Measurements from ENCODE around the gene KCNMA1. TPM values are rescaled to one million over a fixed set of nuclear protein-coding genes. Genes with fewer than 3 reads are reported as not detected.

Gene KCNMA1
- polyA plus RNA-seq, 1 donor from 2014 or later = 60.8 TPM

DNA sequence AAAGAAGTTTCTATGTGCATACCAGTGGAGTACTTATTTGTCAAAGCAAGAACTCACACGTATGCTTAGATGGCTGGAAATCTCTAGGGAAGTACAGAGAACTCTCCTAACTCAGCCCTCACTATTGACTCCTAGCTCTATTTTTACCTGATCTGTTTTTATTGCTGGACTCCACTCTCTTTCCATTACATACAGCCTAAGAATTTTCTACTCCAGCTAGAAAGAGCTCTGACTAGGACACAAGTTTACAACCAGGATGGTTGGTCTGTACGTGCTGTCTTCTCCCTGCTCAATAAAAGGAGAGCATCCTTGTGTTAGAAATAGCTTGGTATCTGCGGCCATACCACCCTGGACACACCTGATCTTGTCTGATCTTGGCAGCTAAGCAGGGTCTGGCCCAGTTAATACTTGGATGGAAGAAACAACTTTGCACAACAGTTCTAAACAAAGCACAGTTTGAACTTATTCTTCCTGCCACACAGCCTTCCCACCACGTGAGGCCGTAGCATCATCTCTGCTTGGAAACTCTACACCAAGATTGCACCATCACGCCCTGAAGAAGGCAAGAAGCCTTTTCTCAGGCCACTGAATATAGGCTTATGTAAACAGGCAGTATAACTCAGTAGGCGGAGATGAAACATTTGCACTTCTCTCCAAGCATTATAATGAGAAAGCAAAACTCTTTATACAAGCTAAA, 50.7 kb downstream of the KCNMA1 start:
- H3K4me2 ChIP-seq (ENCODE audit: low read length) = no peak overlapping the region
- no peaks in the 10 kb centered on the region for H3K9me3 ChIP-seq (ENCODE audit: low read length)
- no peaks in the 10 kb centered on the region for H3K36me3 ChIP-seq (ENCODE audit: insufficient read depth, low read length)
- no peaks in the 10 kb centered on the region for H3F3A ChIP-seq (ENCODE audit: insufficient read depth, low read length, poor library complexity, severe bottlenecking)
- TF ChIP-seq SMC3 (conservative IDR thresholded peaks at IDR 0.05; ENCODE audit: poor library complexity) = no peak
- TF ChIP-seq POLR2AphosphoS5 (IDR thresholded peaks at IDR 0.05) = no peak
- TF ChIP-seq RAD21 (conservative IDR thresholded peaks at IDR 0.05) = no peak
- no peak for TF ChIP-seq MXI1 (conservative IDR thresholded peaks at IDR 0.05; ENCODE audit: poor library complexity, severe bottlenecking)
- TF ChIP-seq EZH2 (IDR thresholded peaks at IDR 0.05; ENCODE audit: borderline replicate concordance, insufficient read depth, low read length, poor library complexity, severe bottlenecking) = no peak
- no peak for TF ChIP-seq TAF1 (IDR thresholded peaks at IDR 0.05; ENCODE audit: low read depth)
- no peak overlapping the region for H3K4me3 ChIP-seq (ENCODE audit: low read length)
- no peaks in the 10 kb centered on the region for H4K20me1 ChIP-seq (ENCODE audit: insufficient read depth)
- no peak overlapping the region for H2AFZ ChIP-seq (ENCODE audit: low read depth, low read length)
- no peak overlapping the region for H3K27ac ChIP-seq (ENCODE audit: low read length)
- H3K79me2 ChIP-seq (replicated peaks; ENCODE audit: insufficient read depth, low read length) = no peaks in the 10 kb centered on the region
- no peaks in the 10 kb centered on the region for H3K27me3 ChIP-seq (ENCODE audit: insufficient read depth, low read depth, low read length)
- no peak overlapping the region for H3K9ac ChIP-seq (ENCODE audit: low read length)
- no peaks in the 10 kb centered on the region for H3K9me2 ChIP-seq (ENCODE audit: insufficient read depth, low read length)

DNA sequence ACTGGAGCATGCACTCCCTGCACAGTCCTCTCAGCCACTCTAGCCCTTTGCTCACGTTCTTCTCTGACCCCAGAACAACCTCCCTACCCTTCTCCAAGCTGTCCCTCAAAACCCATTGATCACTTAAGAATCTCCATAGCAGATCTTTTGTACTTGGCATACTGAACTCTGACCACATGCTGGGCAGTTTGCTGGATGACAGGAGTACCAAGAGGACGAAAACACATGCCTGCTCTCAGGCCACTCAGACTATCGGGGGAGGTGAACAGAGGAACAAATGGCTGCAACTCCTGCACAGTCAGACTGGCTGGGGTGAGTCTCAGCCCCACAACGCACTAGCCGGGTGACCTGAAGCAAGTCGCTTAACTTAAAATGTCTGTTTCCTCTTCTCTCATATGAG, 52.7 kb downstream of the KCNMA1 start:
- Histone ChIP-seq H3K9me3 (ENCODE audit: low read length) (no peaks in the 10 kb centered on the region), H3K27me3 (ENCODE audit: insufficient read depth, low read depth, low read length) (no peaks in the 10 kb centered on the region), H3K79me2 (replicated peaks; ENCODE audit: insufficient read depth, low read length) (no peaks in the 10 kb centered on the region), H3K4me2 (ENCODE audit: low read length) (no peak overlapping the region), H3F3A (ENCODE audit: insufficient read depth, low read length, poor library complexity, severe bottlenecking) (no peaks in the 10 kb centered on the region), H3K9ac (ENCODE audit: low read length) (no peak overlapping the region), H3K9me2 (ENCODE audit: insufficient read depth, low read length) (no peaks in the 10 kb centered on the region), H4K20me1 (ENCODE audit: insufficient read depth) (no peaks in the 10 kb centered on the region), H3K36me3 (ENCODE audit: insufficient read depth, low read length) (no peaks in the 10 kb centered on the region), H2AFZ (ENCODE audit: low read depth, low read length) (no peak overlapping the region), H3K27ac (ENCODE audit: low read length) (no peak overlapping the region), H3K4me3 (ENCODE audit: low read length) (no peak overlapping the region)
- TF ChIP-seq RAD21 (conservative IDR thresholded peaks at IDR 0.05) = no peak
- TF ChIP-seq EP300 (conservative IDR thresholded peaks at IDR 0.05; ENCODE audit: poor library complexity, severe bottlenecking) = no peak
- TF ChIP-seq EZH2 (IDR thresholded peaks at IDR 0.05; ENCODE audit: borderline replicate concordance, insufficient read depth, low read length, poor library complexity, severe bottlenecking) = no peak
- no peak for TF ChIP-seq SMC3 (conservative IDR thresholded peaks at IDR 0.05; ENCODE audit: poor library complexity)
- TF ChIP-seq MXI1 (conservative IDR thresholded peaks at IDR 0.05; ENCODE audit: poor library complexity, severe bottlenecking) = no peak
- TF ChIP-seq POLR2AphosphoS5 (IDR thresholded peaks at IDR 0.05) = no peak
- TF ChIP-seq, protein P1, sequence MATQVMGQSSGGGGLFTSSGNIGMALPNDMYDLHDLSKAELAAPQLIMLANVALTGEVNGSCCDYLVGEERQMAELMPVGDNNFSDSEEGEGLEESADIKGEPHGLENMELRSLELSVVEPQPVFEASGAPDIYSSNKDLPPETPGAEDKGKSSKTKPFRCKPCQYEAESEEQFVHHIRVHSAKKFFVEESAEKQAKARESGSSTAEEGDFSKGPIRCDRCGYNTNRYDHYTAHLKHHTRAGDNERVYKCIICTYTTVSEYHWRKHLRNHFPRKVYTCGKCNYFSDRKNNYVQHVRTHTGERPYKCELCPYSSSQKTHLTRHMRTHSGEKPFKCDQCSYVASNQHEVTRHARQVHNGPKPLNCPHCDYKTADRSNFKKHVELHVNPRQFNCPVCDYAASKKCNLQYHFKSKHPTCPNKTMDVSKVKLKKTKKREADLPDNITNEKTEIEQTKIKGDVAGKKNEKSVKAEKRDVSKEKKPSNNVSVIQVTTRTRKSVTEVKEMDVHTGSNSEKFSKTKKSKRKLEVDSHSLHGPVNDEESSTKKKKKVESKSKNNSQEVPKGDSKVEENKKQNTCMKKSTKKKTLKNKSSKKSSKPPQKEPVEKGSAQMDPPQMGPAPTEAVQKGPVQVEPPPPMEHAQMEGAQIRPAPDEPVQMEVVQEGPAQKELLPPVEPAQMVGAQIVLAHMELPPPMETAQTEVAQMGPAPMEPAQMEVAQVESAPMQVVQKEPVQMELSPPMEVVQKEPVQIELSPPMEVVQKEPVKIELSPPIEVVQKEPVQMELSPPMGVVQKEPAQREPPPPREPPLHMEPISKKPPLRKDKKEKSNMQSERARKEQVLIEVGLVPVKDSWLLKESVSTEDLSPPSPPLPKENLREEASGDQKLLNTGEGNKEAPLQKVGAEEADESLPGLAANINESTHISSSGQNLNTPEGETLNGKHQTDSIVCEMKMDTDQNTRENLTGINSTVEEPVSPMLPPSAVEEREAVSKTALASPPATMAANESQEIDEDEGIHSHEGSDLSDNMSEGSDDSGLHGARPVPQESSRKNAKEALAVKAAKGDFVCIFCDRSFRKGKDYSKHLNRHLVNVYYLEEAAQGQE (IDR thresholded peaks at IDR 0.05; ENCODE audit: borderline replicate concordance) = no peak
- TF ChIP-seq, protein P2, sequence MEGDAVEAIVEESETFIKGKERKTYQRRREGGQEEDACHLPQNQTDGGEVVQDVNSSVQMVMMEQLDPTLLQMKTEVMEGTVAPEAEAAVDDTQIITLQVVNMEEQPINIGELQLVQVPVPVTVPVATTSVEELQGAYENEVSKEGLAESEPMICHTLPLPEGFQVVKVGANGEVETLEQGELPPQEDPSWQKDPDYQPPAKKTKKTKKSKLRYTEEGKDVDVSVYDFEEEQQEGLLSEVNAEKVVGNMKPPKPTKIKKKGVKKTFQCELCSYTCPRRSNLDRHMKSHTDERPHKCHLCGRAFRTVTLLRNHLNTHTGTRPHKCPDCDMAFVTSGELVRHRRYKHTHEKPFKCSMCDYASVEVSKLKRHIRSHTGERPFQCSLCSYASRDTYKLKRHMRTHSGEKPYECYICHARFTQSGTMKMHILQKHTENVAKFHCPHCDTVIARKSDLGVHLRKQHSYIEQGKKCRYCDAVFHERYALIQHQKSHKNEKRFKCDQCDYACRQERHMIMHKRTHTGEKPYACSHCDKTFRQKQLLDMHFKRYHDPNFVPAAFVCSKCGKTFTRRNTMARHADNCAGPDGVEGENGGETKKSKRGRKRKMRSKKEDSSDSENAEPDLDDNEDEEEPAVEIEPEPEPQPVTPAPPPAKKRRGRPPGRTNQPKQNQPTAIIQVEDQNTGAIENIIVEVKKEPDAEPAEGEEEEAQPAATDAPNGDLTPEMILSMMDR (IDR thresholded peaks at IDR 0.05; ENCODE audit: poor library complexity, severe bottlenecking) = no peak
- no peak for TF ChIP-seq TAF1 (IDR thresholded peaks at IDR 0.05; ENCODE audit: low read depth)

Data from neural cell (in vitro differentiated cells).